K562 (cell line): Measurements from ENCODE around the gene ACBD3. TPM values are rescaled to one million over a fixed set of nuclear protein-coding genes. Genes with fewer than 3 reads are reported as not detected.

ENCODE experiments used
- ATF4 ChIP-seq: fragments of 450-650 bp; formaldehyde crosslinking; IDR thresholded peaks from 2 replicates; pipeline ENCODE4 v1.4.0; 2022; ENCODE audit warnings: mild to moderate bottlenecking, moderate library complexity
- DLX4 ChIP-seq: fragments of 250-450 bp; sonication (Bioruptor Pico); IDR thresholded peaks from 2 replicates; pipeline ENCODE4 v1.6.1; 2021; ENCODE audit warnings: mild to moderate bottlenecking
- ELF2 ChIP-seq: fragments of 250-450 bp; sonication (Bioruptor Pico); IDR thresholded peaks from 2 replicates; pipeline ENCODE4 v1.5.0; 2021; ENCODE audit warnings: mild to moderate bottlenecking
- HDAC1 ChIP-seq, 2 experiments: fragments of 450-650 bp; IDR thresholded peaks; 2 replicates each; pipeline ENCODE4 v1.6.1; 2016 to 2017; ENCODE audit warnings: inconsistent platforms in 1 of 2, mild to moderate bottlenecking in 1 of 2, moderate library complexity in 1 of 2
- JUN ChIP-seq, 2 experiments: sonication (generic) in 1 of 2; formaldehyde crosslinking in 1 of 2; IDR thresholded peaks; 2 replicates each; pipeline versions ENCODE4 v1.6.1 to v1.8.0; 2012 to 2022; ENCODE audit warnings: borderline replicate concordance in 2 of 2, mild to moderate bottlenecking in 2 of 2, improper control_type of control experiment in 1 of 2, low read depth in 1 of 2, low read length in 1 of 2, missing genetic modification reagents in 1 of 2
- JUND ChIP-seq, 2 experiments: IDR thresholded peaks; 2 replicates in 1 of 2; 3 replicates in 1 of 2; pipeline ENCODE4 v1.6.1; 2011; ENCODE audit warnings: borderline replicate concordance in 2 of 2, low read depth in 2 of 2, low read length in 2 of 2, improper control_type of control experiment in 1 of 2, missing biosample characterization in 1 of 2, missing genetic modification characterization in 1 of 2, missing genetic modification reagents in 1 of 2
- LEF1 ChIP-seq: fragments of 450-650 bp; IDR thresholded peaks from 2 replicates; pipeline ENCODE4 v1.6.1; 2016; ENCODE audit warnings: mild to moderate bottlenecking
- RAD51 ChIP-seq: fragments of 450-650 bp; IDR thresholded peaks from 2 replicates; pipeline ENCODE4 v1.7.1; 2016; ENCODE audit warnings: low read depth, mild to moderate bottlenecking, borderline replicate concordance
- SNAPC5 ChIP-seq: fragments of 250-450 bp; sonication (Bioruptor Pico); IDR thresholded peaks from 2 replicates; pipeline ENCODE4 v1.8.0; 2021; ENCODE audit warnings: moderate library complexity, mild to moderate bottlenecking, inconsistent platforms
- TAF1 ChIP-seq: IDR thresholded peaks from 2 replicates; pipeline ENCODE4 v1.6.1; 2011; ENCODE audit warnings: mild to moderate bottlenecking, low read length, moderate library complexity; ENCODE audit not compliant: insufficient read depth, control insufficient read depth, severe bottlenecking; ENCODE audit errors: extremely low read depth
- TEAD2 ChIP-seq: fragments of 450-650 bp; IDR thresholded peaks from 2 replicates; pipeline ENCODE4 v1.6.1; 2016; ENCODE audit warnings: missing genetic modification characterization, control low read depth, missing compliant biosample characterization
- ZNF133 ChIP-seq: fragments of 250-450 bp; sonication (Bioruptor Pico); IDR thresholded peaks from 2 replicates; pipeline ENCODE4 v1.4.0; 2020; ENCODE audit warnings: mild to moderate bottlenecking
- ZNF699 ChIP-seq: fragments of 250-450 bp; sonication (Bioruptor Pico); IDR thresholded peaks from 2 replicates; pipeline ENCODE4 v1.8.0; 2021; ENCODE audit warnings: mild to moderate bottlenecking, moderate library complexity; ENCODE audit not compliant: insufficient replicate concordance
- polyA plus RNA-seq, 8 experiments: library from polyadenylated mRNA; depleted of rRNA in 4 of 8; stranded (reverse) in 5 of 8; unstranded in 3 of 8; fragments of >200 nt; fragmentation: Nextera tagmentation in 2 of 8; fragmentation: Illumina TruSeq in 1 of 8; extraction: Ambion mirVana in 2 of 8; extraction: Trizol in 1 of 8; gene quantifications; 2 replicates each; pipeline versions ENCODE4 v1.2.1 to v1.2.3, GENCODE V29; 2011 to 2014; ENCODE audit warnings: inconsistent platforms in 1 of 8, missing spikeins in 1 of 8
- total RNA-seq, 7 experiments: library from RNA; depleted of rRNA in 6 of 7; stranded (reverse); fragments of >200 nt in 6 of 7; fragmentation: Illumina TruSeq in 2 of 7; extraction: Trizol in 2 of 7; gene quantifications; 2 replicates each; pipeline versions ENCODE4 v1.2.1 to v1.2.3, GENCODE V29; 2011 to 2021; ENCODE audit warnings: low replicate concordance in 1 of 7
- TF ChIP-seq, protein P1 (sequence below): sonication (generic); formaldehyde crosslinking; IDR thresholded peaks from 2 replicates; pipeline ENCODE4 v1.8.0; 2023; ENCODE audit warnings: missing genetic modification reagents, mild to moderate bottlenecking, borderline replicate concordance
- TF ChIP-seq, protein P2 (sequence below): fragments of 250-450 bp; sonication (Bioruptor Pico); IDR thresholded peaks from 2 replicates; pipeline ENCODE4 v1.5.0; 2021; ENCODE audit warnings: mild to moderate bottlenecking, borderline replicate concordance

Gene ACBD3
- total and polyA plus RNA-seq, 9 of the 15 experiments (the other 6 are each of a cell fraction or from before 2014, with no cell fraction given): 11.1 to 36.7 (median 26.9) TPM

DNA sequence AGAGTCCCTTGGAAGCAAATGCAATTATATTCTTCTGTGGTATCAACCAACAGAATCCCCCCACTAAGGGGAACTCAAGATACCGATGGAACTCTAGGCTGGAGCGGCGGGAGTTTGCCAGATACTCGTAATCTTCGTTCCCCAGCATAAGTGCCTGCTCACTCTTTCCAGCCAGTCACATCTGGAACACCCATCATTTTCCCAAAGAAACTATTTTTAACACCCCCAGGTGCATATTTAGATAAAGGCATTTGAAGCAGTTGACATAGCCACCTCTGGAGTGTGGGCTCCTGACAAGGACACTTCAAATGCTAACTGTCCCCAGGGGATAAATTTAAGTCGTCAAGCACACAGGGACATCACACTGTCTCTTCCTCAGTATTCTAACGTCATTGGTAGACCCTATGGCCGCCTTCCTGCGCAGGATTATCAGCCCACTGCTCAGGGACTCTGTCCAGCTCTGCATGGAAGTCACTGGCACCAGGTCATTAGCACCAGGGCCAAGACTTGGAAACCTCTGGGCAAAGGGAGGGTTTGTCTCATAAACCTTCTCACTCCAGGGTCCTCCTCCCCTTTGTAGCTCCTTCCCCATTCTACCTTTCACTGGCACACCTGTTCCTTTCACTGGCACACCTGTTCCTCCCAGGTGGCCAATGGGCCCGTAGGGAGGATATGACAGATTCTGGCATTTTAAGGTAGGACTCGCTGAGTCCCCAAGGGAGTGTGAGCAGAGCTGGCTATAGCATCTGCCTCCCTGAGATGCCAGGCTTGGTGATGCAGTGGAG, 75.3 kb downstream of the ACBD3 start (continued):
- TF ChIP-seq, protein P1, sequence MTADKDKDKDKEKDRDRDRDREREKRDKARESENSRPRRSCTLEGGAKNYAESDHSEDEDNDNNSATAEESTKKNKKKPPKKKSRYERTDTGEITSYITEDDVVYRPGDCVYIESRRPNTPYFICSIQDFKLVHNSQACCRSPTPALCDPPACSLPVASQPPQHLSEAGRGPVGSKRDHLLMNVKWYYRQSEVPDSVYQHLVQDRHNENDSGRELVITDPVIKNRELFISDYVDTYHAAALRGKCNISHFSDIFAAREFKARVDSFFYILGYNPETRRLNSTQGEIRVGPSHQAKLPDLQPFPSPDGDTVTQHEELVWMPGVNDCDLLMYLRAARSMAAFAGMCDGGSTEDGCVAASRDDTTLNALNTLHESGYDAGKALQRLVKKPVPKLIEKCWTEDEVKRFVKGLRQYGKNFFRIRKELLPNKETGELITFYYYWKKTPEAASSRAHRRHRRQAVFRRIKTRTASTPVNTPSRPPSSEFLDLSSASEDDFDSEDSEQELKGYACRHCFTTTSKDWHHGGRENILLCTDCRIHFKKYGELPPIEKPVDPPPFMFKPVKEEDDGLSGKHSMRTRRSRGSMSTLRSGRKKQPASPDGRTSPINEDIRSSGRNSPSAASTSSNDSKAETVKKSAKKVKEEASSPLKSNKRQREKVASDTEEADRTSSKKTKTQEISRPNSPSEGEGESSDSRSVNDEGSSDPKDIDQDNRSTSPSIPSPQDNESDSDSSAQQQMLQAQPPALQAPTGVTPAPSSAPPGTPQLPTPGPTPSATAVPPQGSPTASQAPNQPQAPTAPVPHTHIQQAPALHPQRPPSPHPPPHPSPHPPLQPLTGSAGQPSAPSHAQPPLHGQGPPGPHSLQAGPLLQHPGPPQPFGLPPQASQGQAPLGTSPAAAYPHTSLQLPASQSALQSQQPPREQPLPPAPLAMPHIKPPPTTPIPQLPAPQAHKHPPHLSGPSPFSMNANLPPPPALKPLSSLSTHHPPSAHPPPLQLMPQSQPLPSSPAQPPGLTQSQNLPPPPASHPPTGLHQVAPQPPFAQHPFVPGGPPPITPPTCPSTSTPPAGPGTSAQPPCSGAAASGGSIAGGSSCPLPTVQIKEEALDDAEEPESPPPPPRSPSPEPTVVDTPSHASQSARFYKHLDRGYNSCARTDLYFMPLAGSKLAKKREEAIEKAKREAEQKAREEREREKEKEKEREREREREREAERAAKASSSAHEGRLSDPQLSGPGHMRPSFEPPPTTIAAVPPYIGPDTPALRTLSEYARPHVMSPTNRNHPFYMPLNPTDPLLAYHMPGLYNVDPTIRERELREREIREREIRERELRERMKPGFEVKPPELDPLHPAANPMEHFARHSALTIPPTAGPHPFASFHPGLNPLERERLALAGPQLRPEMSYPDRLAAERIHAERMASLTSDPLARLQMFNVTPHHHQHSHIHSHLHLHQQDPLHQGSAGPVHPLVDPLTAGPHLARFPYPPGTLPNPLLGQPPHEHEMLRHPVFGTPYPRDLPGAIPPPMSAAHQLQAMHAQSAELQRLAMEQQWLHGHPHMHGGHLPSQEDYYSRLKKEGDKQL (CRISPR knock-in tag): 0 out of 2 replicates have a peak, but pooled peaks have one; percentile 63
- TF ChIP-seq JUND (IDR thresholded peaks at IDR 0.05; ENCODE audit: borderline replicate concordance, low read depth, low read length) (peak; percentile 92), JUND (tag; IDR thresholded peaks at IDR 0.05; ENCODE audit: borderline replicate concordance, low read depth, low read length) (peak; percentile 79; the same call in 2 of the 3 replicates), TEAD2 (tag) (no peak), TAF1 (peak; percentile 59), ELF2 (CRISPR knock-in tag) (no peak), HDAC1 (IDR thresholded peaks at IDR 0.05) (peak in 1 of 2 experiments; percentile 81; a peak in 2 of 4 replicates), ZNF699 (CRISPR knock-in tag) (no peak), DLX4 (CRISPR knock-in tag) (no peak), SNAPC5 (CRISPR knock-in tag) (no peak), JUN (IDR thresholded peaks at IDR 0.05; ENCODE audit: borderline replicate concordance, low read depth, low read length) (peak; percentile 85), JUN (CRISPR knock-in tag; IDR thresholded peaks at IDR 0.05; ENCODE audit: borderline replicate concordance) (no peak), RAD51 (no peak; the same call in 1 of the 2 replicates), LEF1 (peak; percentile 90), ZNF133 (CRISPR knock-in tag) (no peak), ATF4 (0 out of 2 replicates have a peak, but pooled peaks have one; percentile 36)
- TF ChIP-seq, protein P2, sequence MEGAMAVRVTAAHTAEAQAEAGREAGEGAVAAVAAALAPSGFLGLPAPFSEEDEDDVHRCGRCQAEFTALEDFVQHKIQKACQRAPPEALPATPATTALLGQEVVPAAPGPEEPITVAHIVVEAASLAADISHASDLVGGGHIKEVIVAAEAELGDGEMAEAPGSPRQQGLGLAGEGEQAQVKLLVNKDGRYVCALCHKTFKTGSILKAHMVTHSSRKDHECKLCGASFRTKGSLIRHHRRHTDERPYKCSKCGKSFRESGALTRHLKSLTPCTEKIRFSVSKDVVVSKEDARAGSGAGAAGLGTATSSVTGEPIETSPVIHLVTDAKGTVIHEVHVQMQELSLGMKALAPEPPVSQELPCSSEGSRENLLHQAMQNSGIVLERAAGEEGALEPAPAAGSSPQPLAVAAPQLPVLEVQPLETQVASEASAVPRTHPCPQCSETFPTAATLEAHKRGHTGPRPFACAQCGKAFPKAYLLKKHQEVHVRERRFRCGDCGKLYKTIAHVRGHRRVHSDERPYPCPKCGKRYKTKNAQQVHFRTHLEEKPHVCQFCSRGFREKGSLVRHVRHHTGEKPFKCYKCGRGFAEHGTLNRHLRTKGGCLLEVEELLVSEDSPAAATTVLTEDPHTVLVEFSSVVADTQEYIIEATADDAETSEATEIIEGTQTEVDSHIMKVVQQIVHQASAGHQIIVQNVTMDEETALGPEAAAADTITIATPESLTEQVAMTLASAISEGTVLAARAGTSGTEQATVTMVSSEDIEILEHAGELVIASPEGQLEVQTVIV (CRISPR knock-in tag): no peak
